ENCODE measurements around the gene CRCP.

GRCh38 chr7:66187905-66188304 lies 73.3 kb downstream of the CRCP start:
- no peak for TF ChIP-seq CTCF (IDR thresholded peaks at IDR 0.05)
- no peak for TF ChIP-seq POLR2A (IDR thresholded peaks at IDR 0.05)

Data from thyroid gland (tissue), 4 donors.